Measurements from ENCODE around the gene B2M. TPM values are rescaled to one million over a fixed set of nuclear protein-coding genes. Genes with fewer than 3 reads are reported as not detected.
"Not testable (repeated sequence)": the region's sequence is repeated elsewhere in the genome, so short reads cannot be mapped to it uniquely, and the experiment has no call there.

B2M gene
- total RNA-seq, 4 donors from 2014 or later: 3,609 to 4,918 (median 4,073) TPM

DNA sequence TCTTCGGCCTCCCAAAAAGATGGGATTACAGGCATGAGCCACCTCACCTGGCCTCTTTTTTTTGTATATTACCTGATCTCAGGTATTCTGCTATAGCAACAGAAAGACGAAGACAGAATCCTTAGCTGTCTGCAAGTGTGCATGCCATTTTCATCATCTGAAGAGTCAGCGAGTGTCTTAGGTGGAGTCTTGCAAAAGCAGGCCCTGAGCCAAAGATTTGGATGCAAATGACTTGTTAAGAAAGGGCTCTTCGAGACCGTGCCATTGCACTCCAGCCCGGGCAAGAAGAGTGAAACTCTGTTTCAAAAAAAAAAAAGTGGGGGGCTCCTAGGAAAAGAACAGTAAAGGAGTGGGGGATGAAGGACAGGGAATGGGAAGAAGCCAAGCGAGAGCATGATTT is 14.8 kb downstream of the B2M start:
- Histone ChIP-seq H3K27ac (peak overlapping the region; percentile 97), H3K36me3 (no peaks in the 10 kb centered on the region), H3K4me3 (peak overlapping the region; percentile 15), H3K4me1 (peaks cover 47% of the 10 kb centered on the region), H3K27me3 (no peaks in the 10 kb centered on the region), H3K9me3 (no peaks in the 10 kb centered on the region)
- TF ChIP-seq, protein P1, sequence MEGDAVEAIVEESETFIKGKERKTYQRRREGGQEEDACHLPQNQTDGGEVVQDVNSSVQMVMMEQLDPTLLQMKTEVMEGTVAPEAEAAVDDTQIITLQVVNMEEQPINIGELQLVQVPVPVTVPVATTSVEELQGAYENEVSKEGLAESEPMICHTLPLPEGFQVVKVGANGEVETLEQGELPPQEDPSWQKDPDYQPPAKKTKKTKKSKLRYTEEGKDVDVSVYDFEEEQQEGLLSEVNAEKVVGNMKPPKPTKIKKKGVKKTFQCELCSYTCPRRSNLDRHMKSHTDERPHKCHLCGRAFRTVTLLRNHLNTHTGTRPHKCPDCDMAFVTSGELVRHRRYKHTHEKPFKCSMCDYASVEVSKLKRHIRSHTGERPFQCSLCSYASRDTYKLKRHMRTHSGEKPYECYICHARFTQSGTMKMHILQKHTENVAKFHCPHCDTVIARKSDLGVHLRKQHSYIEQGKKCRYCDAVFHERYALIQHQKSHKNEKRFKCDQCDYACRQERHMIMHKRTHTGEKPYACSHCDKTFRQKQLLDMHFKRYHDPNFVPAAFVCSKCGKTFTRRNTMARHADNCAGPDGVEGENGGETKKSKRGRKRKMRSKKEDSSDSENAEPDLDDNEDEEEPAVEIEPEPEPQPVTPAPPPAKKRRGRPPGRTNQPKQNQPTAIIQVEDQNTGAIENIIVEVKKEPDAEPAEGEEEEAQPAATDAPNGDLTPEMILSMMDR (IDR thresholded peaks at IDR 0.05): no peak
- TF ChIP-seq POLR2AphosphoS5 (IDR thresholded peaks at IDR 0.05) (no peak), EP300 (IDR thresholded peaks at IDR 0.05) (no peak), POLR2A (IDR thresholded peaks at IDR 0.05) (no peak)
- DNase-seq (ENCODE audit: low spot score in 2 of 2): no peak
- 28% methylated on average over 7 of the region's 7 CpGs for WGBS

- no peaks in the 10 kb centered on the region for H3K9me3 ChIP-seq
- peak overlapping the region; percentile 15 for H3K4me3 ChIP-seq
- H3K36me3 ChIP-seq: no peaks in the 10 kb centered on the region
- H3K27ac ChIP-seq: peak overlapping the region; percentile 97
- no peak for DNase-seq (ENCODE audit: low spot score in 2 of 2)
- 10% methylated on average over 5 of the region's 5 CpGs for WGBS
- H3K27me3 ChIP-seq: no peaks in the 10 kb centered on the region
- peak in 1 of 2 donors; percentile 24 for TF ChIP-seq POLR2A (IDR thresholded peaks at IDR 0.05)
- no peak for TF ChIP-seq EP300 (IDR thresholded peaks at IDR 0.05)
- TF ChIP-seq, protein P1 (IDR thresholded peaks at IDR 0.05): no peak
- peak in 2 of 3 donors; percentile 47 to 56 for TF ChIP-seq POLR2AphosphoS5 (IDR thresholded peaks at IDR 0.05)
- peaks cover 54% of the 10 kb centered on the region for H3K4me1 ChIP-seq
These were observed 15.5 kb downstream of the B2M start for GRCh38 chr15:44726568-44727484.

GRCh38 chr15:44727485-44728231 is 16.3 kb downstream of the B2M start:
- H3K4me1 ChIP-seq: peaks cover 56% of the 10 kb centered on the region
- no peak for DNase-seq (ENCODE audit: low spot score in 2 of 2)
- H3K36me3 ChIP-seq: no peaks in the 10 kb centered on the region
- no peak for TF ChIP-seq POLR2A (IDR thresholded peaks at IDR 0.05)
- H3K4me3 ChIP-seq: no peak overlapping the region
- H3K27me3 ChIP-seq: no peaks in the 10 kb centered on the region
- H3K9me3 ChIP-seq: no peaks in the 10 kb centered on the region
- 58% methylated on average over 6 of the region's 6 CpGs for WGBS
- H3K27ac ChIP-seq: peak overlapping the region; percentile 97

GRCh38 chr15:44728232-44728575 is 16.9 kb downstream of the B2M start:
- WGBS: 68% methylated on average over 5 of the region's 5 CpGs
- DNase-seq (ENCODE audit: low spot score in 2 of 2); H3K27me3 ChIP-seq; H3K9me3 ChIP-seq; H3K36me3 ChIP-seq: not testable (repeated sequence)
- Histone ChIP-seq H3K4me1 (peaks cover 56% of the 10 kb centered on the region), H3K4me3 (peak overlapping the region; percentile 84), H3K27ac (peak overlapping the region; percentile 97)

DNA sequence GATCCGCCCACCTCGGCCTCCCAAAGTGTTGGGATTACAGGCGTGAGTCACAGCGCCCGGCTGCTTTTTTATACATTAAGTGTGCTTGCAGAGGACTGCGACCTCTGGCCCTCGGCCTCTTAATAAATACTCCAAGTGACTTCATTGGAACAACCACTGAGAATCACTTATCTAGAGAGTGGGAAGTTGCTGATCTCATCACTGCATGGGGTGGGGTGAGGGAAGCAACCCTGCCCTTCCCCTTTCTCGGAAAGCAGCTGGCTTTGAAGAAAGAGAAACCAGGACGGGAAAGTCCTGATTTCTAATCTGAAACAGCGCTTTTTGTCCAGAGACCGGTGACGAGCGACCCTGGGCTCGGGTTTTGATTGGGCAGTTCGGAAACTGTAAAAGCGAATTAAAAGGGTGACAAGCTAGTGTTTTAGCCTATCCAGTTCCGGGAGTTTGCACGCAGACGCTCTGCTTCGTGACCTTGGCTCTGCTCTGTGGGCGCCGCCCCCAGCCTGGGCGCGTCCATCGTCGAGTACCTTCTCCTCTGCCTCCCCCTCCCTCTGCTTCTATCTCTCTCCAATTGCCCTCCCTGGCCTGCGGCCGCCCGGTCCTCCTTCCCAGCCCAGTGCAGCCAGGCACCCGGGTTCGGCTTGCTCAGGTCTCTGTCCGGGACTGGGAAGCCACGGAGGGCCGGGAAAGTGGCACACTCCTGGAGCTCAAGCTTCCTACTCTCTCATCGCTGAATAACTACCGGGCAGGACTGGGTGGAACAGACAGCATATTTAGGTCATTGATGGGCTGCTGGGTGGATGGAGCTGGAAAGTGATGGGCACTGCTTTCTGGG is 17.5 kb downstream of the B2M start:
- peak overlapping the region; percentile 84 for H3K4me3 ChIP-seq
- H3K27ac ChIP-seq: peak overlapping the region; percentile 97
- peak; percentile 97 to 98 for DNase-seq (ENCODE audit: low spot score in 2 of 2)
- no peaks in the 10 kb centered on the region for H3K9me3 ChIP-seq
- H3K27me3 ChIP-seq: no peaks in the 10 kb centered on the region
- TF ChIP-seq EP300 (IDR thresholded peaks at IDR 0.05) (no peak), POLR2AphosphoS5 (IDR thresholded peaks at IDR 0.05) (peak in 2 of 3 donors; percentile 69 to 81), POLR2A (IDR thresholded peaks at IDR 0.05) (peak; percentile 58 to 72)
- H3K36me3 ChIP-seq: no peaks in the 10 kb centered on the region
- peaks cover 56% of the 10 kb centered on the region for H3K4me1 ChIP-seq
- WGBS: under 1% methylated on average over 33 of the region's 36 CpGs

- 2% methylated on average over 21 of the region's 21 CpGs for WGBS
These were observed 18.3 kb downstream of the B2M start for GRCh38 chr15:44729408-44730127.

More at GRCh38 chr15:44729408-44730127, 18.3 kb downstream of the B2M start:
- TF ChIP-seq POLR2AphosphoS5 (IDR thresholded peaks at IDR 0.05) (no peak), POLR2A (IDR thresholded peaks at IDR 0.05) (no peak), EP300 (IDR thresholded peaks at IDR 0.05) (no peak)
- TF ChIP-seq, protein P1 (IDR thresholded peaks at IDR 0.05): no peak
- DNase-seq (ENCODE audit: low spot score in 2 of 2): peak in 1 of 2 donors; percentile 77
- no peaks in the 10 kb centered on the region for H3K9me3 ChIP-seq
- H3K4me3 ChIP-seq: peak overlapping the region; percentile 84
- peak overlapping the region; percentile 97 for H3K27ac ChIP-seq
- peaks cover 56% of the 10 kb centered on the region for H3K4me1 ChIP-seq
- H3K36me3 ChIP-seq: no peaks in the 10 kb centered on the region
- H3K27me3 ChIP-seq: no peaks in the 10 kb centered on the region

Measured in suprapubic skin (tissue), 4 donors.